ENCODE measurements around the gene SELENOW. TPM values are rescaled to one million over a fixed set of nuclear protein-coding genes. Genes with fewer than 3 reads are reported as not detected.
"Not testable (repeated sequence)": the region's sequence is repeated elsewhere in the genome, so short reads cannot be mapped to it uniquely, and the experiment has no call there.

Gene SELENOW
- total RNA-seq, 1 donor from 2014 or later = 262 TPM

DNA sequence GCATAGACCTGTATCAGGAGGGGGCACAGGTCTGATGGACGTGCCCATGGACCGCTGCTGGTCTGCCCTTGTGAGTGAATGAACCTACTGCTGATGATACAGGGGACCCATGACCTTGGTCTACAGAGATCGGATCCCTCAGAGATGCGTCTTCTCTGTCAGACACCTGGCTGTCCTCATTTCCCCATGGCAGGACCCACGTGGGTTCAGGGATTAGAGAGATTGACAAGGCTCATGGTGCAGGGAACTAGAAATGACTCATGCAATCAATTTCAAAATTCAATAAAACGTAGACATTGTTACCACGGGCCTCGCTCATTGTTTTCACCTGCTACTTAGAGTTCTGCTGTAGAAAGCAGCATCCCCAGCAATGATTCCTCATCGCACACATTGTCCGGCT is 26.8 kb downstream of the SELENOW start:
- Histone ChIP-seq H3K27ac (no peak overlapping the region), H3K36me3 (no peaks in the 10 kb centered on the region), H3K27me3 (no peaks in the 10 kb centered on the region), H3K4me3 (no peak overlapping the region), H3K9me3 (no peaks in the 10 kb centered on the region), H3K4me1 (no peaks in the 10 kb centered on the region)
- ATAC-seq = no peak
- intact Hi-C loops (cut with DNase I) = no loop called here
- no peak for DNase-seq
- TF ChIP-seq CTCF (IDR thresholded peaks at IDR 0.05) = no peak

- intact Hi-C loops (cut with DNase I) = no loop called here
- Histone ChIP-seq H3K9me3 (no peaks in the 10 kb centered on the region), H3K4me3 (no peak overlapping the region), H3K27ac (no peak overlapping the region), H3K36me3 (no peaks in the 10 kb centered on the region), H3K27me3 (no peaks in the 10 kb centered on the region), H3K4me1 (no peaks in the 10 kb centered on the region)
- ATAC-seq = no peak
- no peak for TF ChIP-seq CTCF (IDR thresholded peaks at IDR 0.05)
- no peak for DNase-seq
Observed at GRCh38 chr19:47806435-47806834, 27.9 kb downstream of the SELENOW start.

DNA sequence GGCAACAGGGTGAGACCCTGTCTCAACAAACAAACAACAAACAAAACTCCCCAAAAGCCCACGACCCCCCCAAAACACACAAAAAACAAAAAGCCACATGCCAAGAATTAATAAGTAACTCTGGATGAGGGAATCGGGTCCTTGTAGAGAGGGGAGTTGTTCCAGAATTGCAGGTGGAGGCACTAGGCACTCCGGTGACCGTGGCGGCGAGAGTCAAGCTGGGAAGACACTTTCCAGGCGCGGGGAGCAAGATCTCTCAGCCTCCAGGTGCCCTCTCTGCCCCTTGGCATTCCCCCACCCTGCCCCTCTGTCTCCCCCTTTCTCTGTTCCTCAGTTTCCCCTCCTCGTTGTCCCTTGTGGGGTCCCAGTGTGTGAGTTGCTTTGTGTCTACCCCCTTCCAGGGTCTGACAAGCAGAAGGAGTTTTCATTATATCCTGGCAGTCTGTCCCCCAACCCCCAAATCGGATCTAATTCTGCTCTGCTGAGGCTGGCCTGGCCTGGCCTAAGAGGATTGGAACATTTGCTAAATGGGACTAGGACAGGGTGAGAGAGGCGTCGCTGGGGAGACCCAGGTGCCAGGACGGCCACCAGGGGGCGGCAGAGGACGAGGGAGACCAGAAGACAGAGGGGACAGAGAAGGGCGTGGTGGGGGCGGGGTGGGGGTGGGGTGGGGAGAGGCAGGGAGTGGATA is 34.9 kb downstream of the SELENOW start:
- Histone ChIP-seq H3K4me1 (no peaks in the 10 kb centered on the region), H3K4me3 (no peak overlapping the region), H3K9me3 (no peaks in the 10 kb centered on the region), H3K27ac (no peak overlapping the region), H3K27me3 (peaks cover under 1% of the 10 kb centered on the region), H3K36me3 (no peaks in the 10 kb centered on the region)
- ATAC-seq (peak; percentile 95), DNase-seq (peak; percentile 89)
- TF ChIP-seq CTCF (IDR thresholded peaks at IDR 0.05) = peak; percentile 57
- intact Hi-C loops (cut with DNase I) = no loop called here

GRCh38 chr19:47813995-47814328 is 35.5 kb downstream of the SELENOW start:
- Histone ChIP-seq H3K36me3 (no peaks in the 10 kb centered on the region), H3K4me3 (no peak overlapping the region), H3K9me3 (no peaks in the 10 kb centered on the region), H3K4me1 (no peaks in the 10 kb centered on the region), H3K27ac (no peak overlapping the region), H3K27me3 (peaks cover 5% of the 10 kb centered on the region)
- DNase-seq = no peak
- TF ChIP-seq CTCF (IDR thresholded peaks at IDR 0.05) = no peak
- no peak for ATAC-seq
- intact Hi-C loops (cut with DNase I) = no loop called here

DNA sequence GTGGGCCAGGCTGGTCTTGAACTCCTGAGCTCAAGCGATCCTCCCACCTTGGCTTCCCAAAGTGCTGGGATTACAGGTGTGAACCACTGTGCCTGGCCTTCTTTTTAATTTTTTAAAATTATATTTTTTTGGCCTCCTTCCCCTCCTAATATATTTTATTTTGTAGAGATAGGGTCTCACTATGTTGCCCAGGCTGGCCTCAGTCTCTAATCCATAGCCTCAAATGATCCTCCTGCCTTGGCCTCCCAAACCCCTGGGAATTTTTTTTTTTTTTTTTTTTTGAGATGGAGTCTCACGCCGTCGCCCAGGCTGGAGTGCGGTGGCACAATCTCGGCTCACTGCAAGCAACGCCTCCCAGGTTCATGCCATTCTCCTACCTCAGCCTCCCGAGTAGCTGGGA is 37.8 kb downstream of the SELENOW start:
- H3K4me1 ChIP-seq; H3K27ac ChIP-seq; H3K9me3 ChIP-seq; H3K4me3 ChIP-seq; intact Hi-C loops (cut with DNase I); ATAC-seq; DNase-seq; H3K36me3 ChIP-seq: not testable (repeated sequence)
- peaks cover 18% of the 10 kb centered on the region for H3K27me3 ChIP-seq

DNA sequence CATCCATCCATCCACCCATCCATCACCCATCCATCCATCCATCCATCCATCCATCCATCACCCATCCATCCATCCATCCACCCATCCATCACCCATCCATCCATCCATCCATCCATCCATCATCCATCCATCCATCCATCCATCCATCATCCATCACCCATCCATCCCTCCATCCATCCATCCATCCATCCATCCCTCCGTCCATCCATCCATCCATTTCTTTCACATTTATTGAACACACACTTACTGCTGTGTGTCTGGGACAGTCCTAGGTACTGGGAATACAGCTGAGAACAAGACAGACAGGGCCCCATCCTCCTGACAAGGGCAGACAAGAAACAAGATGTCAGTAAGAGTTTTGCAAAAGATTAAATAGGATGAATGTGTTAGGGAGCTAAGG is 39.7 kb downstream of the SELENOW start:
- ATAC-seq; H3K36me3 ChIP-seq; H3K4me3 ChIP-seq; DNase-seq; H3K4me1 ChIP-seq; intact Hi-C loops (cut with DNase I); H3K27ac ChIP-seq; H3K9me3 ChIP-seq: not testable (repeated sequence)
- H3K27me3 ChIP-seq = peaks cover 25% of the 10 kb centered on the region

GRCh38 chr19:47819858-47820257 is 41.4 kb downstream of the SELENOW start:
- ATAC-seq (no peak), DNase-seq (no peak)
- Histone ChIP-seq H3K4me3 (no peak overlapping the region), H3K27ac (no peak overlapping the region), H3K36me3 (no peaks in the 10 kb centered on the region), H3K9me3 (no peaks in the 10 kb centered on the region), H3K4me1 (no peaks in the 10 kb centered on the region), H3K27me3 (peaks cover 25% of the 10 kb centered on the region)
- intact Hi-C loops (cut with DNase I) = no loop called here
- no peak for TF ChIP-seq CTCF (IDR thresholded peaks at IDR 0.05)

Measured in upper lobe of right lung (tissue), 1 donor.